Measurements from ENCODE around the gene REC8.

REC8 gene

GRCh38 chr14:24171422-24172260 is at the start of gene REC8:
REC8 (plus strand) TSS chr14:24172080; CDS start chr14:24172553, 473 bp downstream.
- DNase-seq: peak; percentile 38 to 57

GRCh38 chr14:24122416-24122815 is 49.5 kb upstream of the REC8 start:
- DNase-seq: no peak

- no peak for DNase-seq
These were observed 49.0 kb upstream of the REC8 start for GRCh38 chr14:24122898-24123297.

GRCh38 chr14:24123424-24124417 is 48.2 kb upstream of the REC8 start:
- DNase-seq: no peak

- no peak for DNase-seq
These were observed 44.9 kb upstream of the REC8 start for GRCh38 chr14:24126939-24127338.

GRCh38 chr14:24127673-24128072 is 44.2 kb upstream of the REC8 start:
- DNase-seq: no peak

GRCh38 chr14:24129410-24129998 is 42.4 kb upstream of the REC8 start:
- no peak for DNase-seq

GRCh38 chr14:24130380-24130716 is 41.5 kb upstream of the REC8 start, which contains the start of gene FITM1:
FITM1 (plus strand) TSS chr14:24130659; CDS start chr14:24131564, 905 bp downstream.
- no peak for DNase-seq

- DNase-seq: no peak
These were observed 40.9 kb upstream of the REC8 start for GRCh38 chr14:24130717-24131548.

GRCh38 chr14:24131549-24131966 is 40.3 kb upstream of the REC8 start:
- no peak for DNase-seq

- no peak for DNase-seq
These were observed 39.7 kb upstream of the REC8 start for GRCh38 chr14:24132061-24132685.

- DNase-seq: no peak
These were observed 38.9 kb upstream of the REC8 start for GRCh38 chr14:24132976-24133375.

GRCh38 chr14:24133735-24134134 is 38.1 kb upstream of the REC8 start:
- DNase-seq: no peak

- no peak for DNase-seq
These were observed 36.4 kb upstream of the REC8 start for GRCh38 chr14:24135584-24135833.

- DNase-seq: peak; percentile 93 to 94
These were observed 35.8 kb upstream of the REC8 start, which contains the start of gene PSME1 for GRCh38 chr14:24135834-24136683. PSME1 (plus strand) TSS chr14:24136194; CDS start chr14:24136263, 69 bp downstream.

GRCh38 chr14:24136684-24137528 is 35.0 kb upstream of the REC8 start:
- no peak for DNase-seq

- no peak for DNase-seq
These were observed 34.1 kb upstream of the REC8 start for GRCh38 chr14:24137529-24138395.

- DNase-seq: no peak
These were observed 33.2 kb upstream of the REC8 start for GRCh38 chr14:24138396-24139271.

Data from activated CD4-positive, alpha-beta T cell treated with anti-CD3 and anti-CD28 coated beads for 4 hours (primary cell).